ENCODE results near the gene RASGEF1C. TPM values are rescaled to one million over a fixed set of nuclear protein-coding genes. Genes with fewer than 3 reads are reported as not detected.

Gene RASGEF1C
- total and polyA plus RNA-seq, 2 of the 13 experiments (the other 11 are each of a cell fraction or from before 2014, with no cell fraction given) = not detected

DNA sequence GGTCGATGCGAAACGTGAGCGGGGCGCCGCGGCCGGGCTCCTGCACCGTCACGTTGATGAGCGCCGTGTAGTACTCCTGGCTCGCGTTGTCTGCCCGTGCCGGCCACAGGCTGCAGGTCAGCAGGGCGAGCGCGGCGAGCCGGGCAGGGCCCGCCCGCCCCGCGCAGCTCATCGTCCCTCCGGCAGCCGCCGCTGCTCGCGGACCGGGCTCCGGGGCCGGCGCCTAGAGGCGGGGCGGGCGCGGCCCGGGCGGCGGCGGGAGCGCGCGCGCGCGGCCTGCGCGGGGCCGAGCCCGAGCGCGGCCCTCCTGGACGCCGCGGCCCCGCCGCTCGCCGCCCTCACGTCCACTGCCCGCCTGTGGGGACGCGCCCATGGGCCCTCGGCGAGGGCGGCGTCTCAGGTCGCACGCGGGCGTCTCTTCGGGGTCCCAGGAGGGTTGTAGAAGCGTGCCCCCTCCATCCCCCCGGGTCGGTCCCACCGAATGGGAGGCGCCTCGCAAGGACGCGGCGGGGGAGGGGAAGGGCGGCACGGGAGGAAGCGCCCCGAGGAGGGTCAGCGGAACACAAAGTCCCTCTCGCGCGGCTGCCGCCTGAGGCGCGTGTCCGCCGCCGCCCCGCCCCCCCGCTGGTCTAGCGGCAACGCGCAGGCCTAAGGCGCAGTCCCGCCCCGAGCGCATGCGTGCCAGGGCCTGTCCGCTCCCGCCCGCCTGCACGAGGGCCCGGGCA is 137.3 kb downstream of the RASGEF1C start, which contains the start of gene RNF130 (continued):
- TF ChIP-seq, protein P1, sequence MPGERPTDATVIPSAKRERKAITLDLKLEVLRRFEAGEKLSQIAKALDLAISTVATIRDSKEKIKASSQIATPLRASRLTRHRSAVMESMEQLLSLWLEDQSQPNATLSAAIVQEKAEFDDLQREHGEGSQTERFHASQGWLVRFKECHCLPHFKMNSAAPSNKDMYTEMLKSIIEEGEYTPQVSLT (CRISPR knock-in tag; IDR thresholded peaks at IDR 0.05; ENCODE audit: borderline replicate concordance, low read depth) = 0 out of 2 replicates have a peak, but pooled peaks have one; percentile 73
- TF ChIP-seq KDM3A (CRISPR knock-in tag; IDR thresholded peaks at IDR 0.05; ENCODE audit: low read depth) = no peak; the same call in none of the 2 replicates
- peak; percentile 35 for TF ChIP-seq HNRNPK (IDR thresholded peaks at IDR 0.05; ENCODE audit: low read depth, low read length, poor library complexity, severe bottlenecking)
- TF ChIP-seq, protein P2, sequence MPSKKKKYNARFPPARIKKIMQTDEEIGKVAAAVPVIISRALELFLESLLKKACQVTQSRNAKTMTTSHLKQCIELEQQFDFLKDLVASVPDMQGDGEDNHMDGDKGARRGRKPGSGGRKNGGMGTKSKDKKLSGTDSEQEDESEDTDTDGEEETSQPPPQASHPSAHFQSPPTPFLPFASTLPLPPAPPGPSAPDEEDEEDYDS (CRISPR knock-in tag; IDR thresholded peaks at IDR 0.05) = no peak
- peak; percentile 100 for TF ChIP-seq RNF2 (conservative IDR thresholded peaks at IDR 0.05; ENCODE audit: low read depth)
- TF ChIP-seq NR1H2 (CRISPR knock-in tag; IDR thresholded peaks at IDR 0.05; ENCODE audit: borderline replicate concordance, low read depth) = peak; percentile 97
- peak; percentile 96 for TF ChIP-seq HOXA5 (CRISPR knock-in tag; IDR thresholded peaks at IDR 0.05)
- TF ChIP-seq, protein P3, sequence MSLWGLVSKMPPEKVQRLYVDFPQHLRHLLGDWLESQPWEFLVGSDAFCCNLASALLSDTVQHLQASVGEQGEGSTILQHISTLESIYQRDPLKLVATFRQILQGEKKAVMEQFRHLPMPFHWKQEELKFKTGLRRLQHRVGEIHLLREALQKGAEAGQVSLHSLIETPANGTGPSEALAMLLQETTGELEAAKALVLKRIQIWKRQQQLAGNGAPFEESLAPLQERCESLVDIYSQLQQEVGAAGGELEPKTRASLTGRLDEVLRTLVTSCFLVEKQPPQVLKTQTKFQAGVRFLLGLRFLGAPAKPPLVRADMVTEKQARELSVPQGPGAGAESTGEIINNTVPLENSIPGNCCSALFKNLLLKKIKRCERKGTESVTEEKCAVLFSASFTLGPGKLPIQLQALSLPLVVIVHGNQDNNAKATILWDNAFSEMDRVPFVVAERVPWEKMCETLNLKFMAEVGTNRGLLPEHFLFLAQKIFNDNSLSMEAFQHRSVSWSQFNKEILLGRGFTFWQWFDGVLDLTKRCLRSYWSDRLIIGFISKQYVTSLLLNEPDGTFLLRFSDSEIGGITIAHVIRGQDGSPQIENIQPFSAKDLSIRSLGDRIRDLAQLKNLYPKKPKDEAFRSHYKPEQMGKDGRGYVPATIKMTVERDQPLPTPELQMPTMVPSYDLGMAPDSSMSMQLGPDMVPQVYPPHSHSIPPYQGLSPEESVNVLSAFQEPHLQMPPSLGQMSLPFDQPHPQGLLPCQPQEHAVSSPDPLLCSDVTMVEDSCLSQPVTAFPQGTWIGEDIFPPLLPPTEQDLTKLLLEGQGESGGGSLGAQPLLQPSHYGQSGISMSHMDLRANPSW (CRISPR knock-in tag; IDR thresholded peaks at IDR 0.05; ENCODE audit: borderline replicate concordance) = no peak
- no peak for TF ChIP-seq TCF12 (IDR thresholded peaks at IDR 0.05)
- no peak; the same call in 1 of the 2 replicates for TF ChIP-seq TCF12 (CRISPR knock-in tag; IDR thresholded peaks at IDR 0.05)
- TF ChIP-seq, protein P4, sequence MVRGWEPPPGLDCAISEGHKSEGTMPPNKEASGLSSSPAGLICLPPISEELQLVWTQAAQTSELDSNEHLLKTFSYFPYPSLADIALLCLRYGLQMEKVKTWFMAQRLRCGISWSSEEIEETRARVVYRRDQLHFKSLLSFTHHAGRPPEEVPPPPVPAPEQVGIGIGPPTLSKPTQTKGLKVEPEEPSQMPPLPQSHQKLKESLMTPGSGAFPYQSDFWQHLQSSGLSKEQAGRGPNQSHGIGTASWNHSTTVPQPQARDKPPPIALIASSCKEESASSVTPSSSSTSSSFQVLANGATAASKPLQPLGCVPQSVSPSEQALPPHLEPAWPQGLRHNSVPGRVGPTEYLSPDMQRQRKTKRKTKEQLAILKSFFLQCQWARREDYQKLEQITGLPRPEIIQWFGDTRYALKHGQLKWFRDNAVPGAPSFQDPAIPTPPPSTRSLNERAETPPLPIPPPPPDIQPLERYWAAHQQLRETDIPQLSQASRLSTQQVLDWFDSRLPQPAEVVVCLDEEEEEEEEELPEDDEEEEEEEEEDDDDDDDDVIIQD (CRISPR knock-in tag; IDR thresholded peaks at IDR 0.05; ENCODE audit: low read depth) = peak; percentile 77; the same call in 1 of the 2 replicates
- TF ChIP-seq RBAK (CRISPR knock-in tag; IDR thresholded peaks at IDR 0.05) = no peak
- TF ChIP-seq, protein P5, sequence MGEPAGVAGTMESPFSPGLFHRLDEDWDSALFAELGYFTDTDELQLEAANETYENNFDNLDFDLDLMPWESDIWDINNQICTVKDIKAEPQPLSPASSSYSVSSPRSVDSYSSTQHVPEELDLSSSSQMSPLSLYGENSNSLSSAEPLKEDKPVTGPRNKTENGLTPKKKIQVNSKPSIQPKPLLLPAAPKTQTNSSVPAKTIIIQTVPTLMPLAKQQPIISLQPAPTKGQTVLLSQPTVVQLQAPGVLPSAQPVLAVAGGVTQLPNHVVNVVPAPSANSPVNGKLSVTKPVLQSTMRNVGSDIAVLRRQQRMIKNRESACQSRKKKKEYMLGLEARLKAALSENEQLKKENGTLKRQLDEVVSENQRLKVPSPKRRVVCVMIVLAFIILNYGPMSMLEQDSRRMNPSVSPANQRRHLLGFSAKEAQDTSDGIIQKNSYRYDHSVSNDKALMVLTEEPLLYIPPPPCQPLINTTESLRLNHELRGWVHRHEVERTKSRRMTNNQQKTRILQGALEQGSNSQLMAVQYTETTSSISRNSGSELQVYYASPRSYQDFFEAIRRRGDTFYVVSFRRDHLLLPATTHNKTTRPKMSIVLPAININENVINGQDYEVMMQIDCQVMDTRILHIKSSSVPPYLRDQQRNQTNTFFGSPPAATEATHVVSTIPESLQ (CRISPR knock-in tag; conservative IDR thresholded peaks at IDR 0.05) = peak; percentile 92; the same call in 1 of the 2 replicates
- peak; percentile 77; the same call in 1 of the 2 replicates for TF ChIP-seq PHF20 (CRISPR knock-in tag; IDR thresholded peaks at IDR 0.05)
- peak; percentile 27 for TF ChIP-seq ZNF496 (CRISPR knock-in tag; IDR thresholded peaks at IDR 0.05; ENCODE audit: insufficient replicate concordance)
- 0 out of 2 replicates have a peak, but pooled peaks have one; percentile 89 for TF ChIP-seq WIZ (CRISPR knock-in tag; IDR thresholded peaks at IDR 0.05)
- peak; percentile 78; the same call in 1 of the 2 replicates for TF ChIP-seq KDM2A (CRISPR knock-in tag; IDR thresholded peaks at IDR 0.05; ENCODE audit: borderline replicate concordance, low read depth)
- no peak for TF ChIP-seq ARNT (IDR thresholded peaks at IDR 0.05)
- TF ChIP-seq, protein P6, sequence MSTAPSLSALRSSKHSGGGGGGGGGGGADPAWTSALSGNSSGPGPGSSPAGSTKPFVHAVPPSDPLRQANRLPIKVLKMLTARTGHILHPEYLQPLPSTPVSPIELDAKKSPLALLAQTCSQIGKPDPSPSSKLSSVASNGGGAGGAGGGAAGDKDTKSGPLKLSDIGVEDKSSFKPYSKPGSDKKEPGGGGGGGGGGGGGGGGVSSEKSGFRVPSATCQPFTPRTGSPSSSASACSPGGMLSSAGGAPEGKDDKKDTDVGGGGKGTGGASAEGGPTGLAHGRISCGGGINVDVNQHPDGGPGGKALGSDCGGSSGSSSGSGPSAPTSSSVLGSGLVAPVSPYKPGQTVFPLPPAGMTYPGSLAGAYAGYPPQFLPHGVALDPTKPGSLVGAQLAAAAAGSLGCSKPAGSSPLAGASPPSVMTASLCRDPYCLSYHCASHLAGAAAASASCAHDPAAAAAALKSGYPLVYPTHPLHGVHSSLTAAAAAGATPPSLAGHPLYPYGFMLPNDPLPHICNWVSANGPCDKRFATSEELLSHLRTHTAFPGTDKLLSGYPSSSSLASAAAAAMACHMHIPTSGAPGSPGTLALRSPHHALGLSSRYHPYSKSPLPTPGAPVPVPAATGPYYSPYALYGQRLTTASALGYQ (CRISPR knock-in tag; IDR thresholded peaks at IDR 0.05) = peak; percentile 87
- TF ChIP-seq U2AF1 (optimal IDR thresholded peaks at IDR 0.05; ENCODE audit: low read depth, low read length) = no peak
